OCI-LY7 (cell line): Measurements from ENCODE around the gene MYMK.

ENCODE experiments used
- CTCF ChIP-seq: fragments of 200-600 bp; sonication (generic); conservative IDR thresholded peaks from 2 replicates; pipeline ENCODE4 v1.5.1; 2014; ENCODE audit warnings: mild to moderate bottlenecking, antibody characterized with exemption, low read length, moderate library complexity, mixed read lengths
- EZH2phosphoT487 ChIP-seq: fragments of 200-600 bp; sonication (generic); IDR thresholded peaks from 2 replicates; pipeline ENCODE4 v1.6.1; 2018; ENCODE audit warnings: low read depth, borderline replicate concordance, mild to moderate bottlenecking, mixed run types, antibody characterized with exemption, low read length, moderate library complexity, mixed read lengths

GRCh38 chr9:133518706-133519449 is 5.9 kb downstream of the MYMK start:
- TF ChIP-seq EZH2phosphoT487 (no peak), CTCF (no peak)
